Body of pancreas (tissue), 4 donors: ENCODE measurements around the gene VSTM2A.

Experiments
- POLR2A ChIP-seq, 3 donors: fragments of 450-650 bp; IDR thresholded peaks; one replicate each; pipeline ENCODE4 v1.6.1; 2016; ENCODE audit warnings: antibody characterized with exemption in 3 of 3, mild to moderate bottlenecking in 2 of 3
- TF ChIP-seq, protein P1 (sequence below), 7 experiments: fragments of 450-650 bp in 4 of 7; fragments of 200-600 bp in 3 of 7; sonication (generic) in 3 of 7; IDR thresholded peaks; one replicate each; pipeline ENCODE4 v1.5.1; 2016 to 2019; ENCODE audit warnings: antibody characterized with exemption in 7 of 7

GRCh38 chr7:54550471-54550870 lies 8.3 kb downstream of the VSTM2A start:
- TF ChIP-seq, protein P1, sequence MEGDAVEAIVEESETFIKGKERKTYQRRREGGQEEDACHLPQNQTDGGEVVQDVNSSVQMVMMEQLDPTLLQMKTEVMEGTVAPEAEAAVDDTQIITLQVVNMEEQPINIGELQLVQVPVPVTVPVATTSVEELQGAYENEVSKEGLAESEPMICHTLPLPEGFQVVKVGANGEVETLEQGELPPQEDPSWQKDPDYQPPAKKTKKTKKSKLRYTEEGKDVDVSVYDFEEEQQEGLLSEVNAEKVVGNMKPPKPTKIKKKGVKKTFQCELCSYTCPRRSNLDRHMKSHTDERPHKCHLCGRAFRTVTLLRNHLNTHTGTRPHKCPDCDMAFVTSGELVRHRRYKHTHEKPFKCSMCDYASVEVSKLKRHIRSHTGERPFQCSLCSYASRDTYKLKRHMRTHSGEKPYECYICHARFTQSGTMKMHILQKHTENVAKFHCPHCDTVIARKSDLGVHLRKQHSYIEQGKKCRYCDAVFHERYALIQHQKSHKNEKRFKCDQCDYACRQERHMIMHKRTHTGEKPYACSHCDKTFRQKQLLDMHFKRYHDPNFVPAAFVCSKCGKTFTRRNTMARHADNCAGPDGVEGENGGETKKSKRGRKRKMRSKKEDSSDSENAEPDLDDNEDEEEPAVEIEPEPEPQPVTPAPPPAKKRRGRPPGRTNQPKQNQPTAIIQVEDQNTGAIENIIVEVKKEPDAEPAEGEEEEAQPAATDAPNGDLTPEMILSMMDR (IDR thresholded peaks at IDR 0.05): no peak
- no peak for TF ChIP-seq POLR2A (IDR thresholded peaks at IDR 0.05)
